Measurements from ENCODE around the gene PHF5A. TPM values are rescaled to one million over a fixed set of nuclear protein-coding genes. Genes with fewer than 3 reads are reported as not detected.

The PHF5A gene
- total and polyA plus RNA-seq, 2 of the 8 experiments (the other 6 are each of a cell fraction or from before 2014, with no cell fraction given) = 119 to 135 TPM

DNA sequence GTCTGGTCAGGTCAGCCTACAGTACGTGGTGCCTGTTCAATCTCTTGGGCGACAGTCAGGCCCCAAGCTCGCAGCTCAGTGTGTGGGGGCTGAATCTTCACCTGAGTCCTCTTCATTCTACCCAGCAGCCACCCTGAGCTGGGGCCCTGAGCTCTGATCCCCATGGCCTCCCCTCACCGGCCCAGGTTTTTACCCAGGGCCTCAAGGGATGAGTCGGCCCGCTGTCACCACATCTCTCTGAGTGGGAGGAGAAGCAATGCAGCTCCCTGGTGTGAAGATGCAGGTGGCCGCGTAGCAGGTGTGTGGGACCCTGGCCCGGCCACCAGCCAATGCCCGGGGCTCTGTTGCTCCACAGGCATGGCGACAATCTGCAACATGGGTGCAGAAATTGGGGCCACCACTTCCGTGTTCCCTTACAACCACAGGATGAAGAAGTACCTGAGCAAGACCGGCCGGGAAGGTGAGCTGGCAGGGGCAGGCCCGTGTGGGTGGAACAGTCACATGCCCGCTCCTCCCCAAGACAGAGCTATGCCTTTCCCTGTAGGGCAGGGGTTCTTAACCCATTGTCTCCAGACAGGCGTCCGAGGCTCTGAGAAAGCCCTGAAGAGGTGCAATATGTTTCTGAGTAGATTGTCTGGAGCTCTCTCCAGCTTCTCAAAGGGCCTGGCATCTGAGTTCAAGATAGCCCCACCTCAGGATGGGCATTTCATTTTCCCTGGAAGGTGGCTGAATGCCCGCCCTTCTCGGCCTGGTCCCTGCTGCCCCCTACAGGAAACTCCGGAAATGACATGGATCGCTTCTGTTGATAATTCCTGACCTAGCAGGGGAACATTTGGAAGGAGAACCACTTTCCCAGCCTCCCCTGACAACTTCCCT, 48.9 kb upstream of the PHF5A start:
- Histone ChIP-seq H3K4me3 (ENCODE audit: extremely low read depth in 1 of 4, insufficient read depth in 2 of 4, low read depth in 3 of 4, low read length in 4 of 4) (no peak overlapping the region), H3K56ac (replicated peaks; ENCODE audit: insufficient read length, low read depth, low read length) (no peak overlapping the region), H3K14ac (ENCODE audit: insufficient read length) (no peak overlapping the region), H2AK5ac (ENCODE audit: low read depth, low read length) (no peak overlapping the region), H4K8ac (ENCODE audit: extremely low read depth, insufficient read depth, low read length) (peak overlapping the region; percentile 77; the same call in 1 of the 2 replicates), H4K5ac (ENCODE audit: insufficient read length, low read depth, low read length) (no peak overlapping the region), H3K27ac (ENCODE audit: low read depth, low read length) (no peak overlapping the region), H2BK12ac (ENCODE audit: low read depth, low read length) (no peak overlapping the region), H2BK120ac (replicated peaks; ENCODE audit: low read depth, low read length) (no peak overlapping the region), H2BK15ac (ENCODE audit: low read length) (no peak overlapping the region), H3K4ac (replicated peaks; ENCODE audit: insufficient read length, low read depth, low read length) (no peak overlapping the region), H3K4me1 (replicated peaks in 1 of 4; ENCODE audit: control insufficient read depth in 3 of 4, insufficient read depth in 4 of 4, low read length in 3 of 4) (peaks cover 4 to 12% (median 9%) of the 10 kb centered on the region in 4 experiments), H2AFZ (ENCODE audit: low read length) (no peak overlapping the region), H3K9ac (replicated peaks in 1 of 4; ENCODE audit: extremely low read depth in 1 of 4, low read depth in 3 of 4, low read length in 3 of 4) (no peak overlapping the region), H2BK5ac (ENCODE audit: low read depth, low read length) (no peak overlapping the region; the same call in 1 of the 2 replicates), H3K27me3 (replicated peaks in 1 of 4; ENCODE audit: control insufficient read depth in 3 of 4, extremely low read depth in 1 of 4, insufficient read depth in 3 of 4, low read length in 3 of 4) (no peaks in the 10 kb centered on the region), H3K4me2 (ENCODE audit: insufficient read depth in 1 of 2, low read depth in 2 of 2, low read length in 2 of 2) (no peak overlapping the region), H2BK20ac (ENCODE audit: low read length) (no peak overlapping the region), H3K9me3 (ENCODE audit: insufficient read depth in 2 of 2, low read depth in 1 of 2, low read length in 1 of 2) (no peaks in the 10 kb centered on the region), H3K23me2 (ENCODE audit: low read depth, low read length) (no peaks in the 10 kb centered on the region), H4K91ac (replicated peaks; ENCODE audit: insufficient read length, low read length) (no peak overlapping the region), H3K18ac (ENCODE audit: extremely low read depth, low read length) (no peak overlapping the region), H4K20me1 (replicated peaks in 1 of 2; ENCODE audit: control insufficient read depth in 1 of 2, insufficient read depth in 2 of 2, low read length in 2 of 2) (peaks cover 2 to 3% of the 10 kb centered on the region in 2 experiments), H3K79me2 (ENCODE audit: control insufficient read depth in 1 of 2, insufficient read depth in 2 of 2, low read length in 2 of 2) (no peaks in the 10 kb centered on the region), H3K36me3 (ENCODE audit: control insufficient read depth in 2 of 4, insufficient read depth in 4 of 4, low read length in 3 of 4) (peaks cover 0 to 14% (median 6%) of the 10 kb centered on the region in 4 experiments; a peak in 5 of 8 replicates), H3K79me1 (ENCODE audit: low read depth, low read length) (peaks cover 1% of the 10 kb centered on the region; the same call in 1 of the 2 replicates), H3K23ac (ENCODE audit: insufficient read length) (no peak overlapping the region)
- ChIA-PET CTCF (ENCODE audit: partially characterized antibody) (interaction anchor here (0.8 to 13.5 kb wide), 47 partner anchors 8 to 232 kb away, joined by 3 to 269 read pairs (median 6); partner anchors contain the start of genes ACO2, PHF5A, PMM1 and RANGAP1), POLR2A (ENCODE audit: partially characterized antibody) (interaction anchor here (0.7 to 3.3 kb wide), 14 partner anchors 10 to 115 kb away, joined by 3 to 34 read pairs (median 4); partner anchors contain the start of genes ACO2, PHF5A, PMM1 and POLR3H)
- 76% methylated on average over 20 of the region's 22 CpGs; no CpG with 5 or more reads in 1 of the 2 experiments for WGBS, 2 experiments (ENCODE audit: extremely low coverage in 1 of 2, insufficient coverage in 1 of 2, insufficient read length in 1 of 2, insufficient replicate concordance in 2 of 2, low coverage in 1 of 2, low lambda C conversion rate in 2 of 2, missing lambda C conversion rate in 1 of 2)
- FAIRE-seq = peak; percentile 74
- DNase-seq (ENCODE audit: low read depth in 1 of 2, low spot score in 2 of 2) = peak in 1 of 2 experiments; percentile 98
- TF ChIP-seq RAD21 (IDR thresholded peaks at IDR 0.05 in 1 of 2, conservative IDR thresholded peaks at IDR 0.05 in 1 of 2; ENCODE audit: low read depth in 2 of 2, low read length in 2 of 2) = peak; percentile 96 to 97
- TF ChIP-seq SUZ12 (IDR thresholded peaks at IDR 0.05; ENCODE audit: low read length) = no peak
- TF ChIP-seq CREB1 (IDR thresholded peaks at IDR 0.05) = no peak
- TF ChIP-seq MAFK (IDR thresholded peaks at IDR 0.05; ENCODE audit: low read depth, low read length) = no peak
- no peak for TF ChIP-seq BCL11A (IDR thresholded peaks at IDR 0.05; ENCODE audit: low read depth in 2 of 2, low read length in 2 of 2)
- TF ChIP-seq KDM5A (IDR thresholded peaks at IDR 0.05; ENCODE audit: low read length) = peak; percentile 47; the same call in 1 of the 2 replicates
- 0 out of 2 replicates have a peak, but pooled peaks have one; percentile 17 for TF ChIP-seq TEAD4 (IDR thresholded peaks at IDR 0.05; ENCODE audit: low read depth, low read length)
- TF ChIP-seq, protein P1, sequence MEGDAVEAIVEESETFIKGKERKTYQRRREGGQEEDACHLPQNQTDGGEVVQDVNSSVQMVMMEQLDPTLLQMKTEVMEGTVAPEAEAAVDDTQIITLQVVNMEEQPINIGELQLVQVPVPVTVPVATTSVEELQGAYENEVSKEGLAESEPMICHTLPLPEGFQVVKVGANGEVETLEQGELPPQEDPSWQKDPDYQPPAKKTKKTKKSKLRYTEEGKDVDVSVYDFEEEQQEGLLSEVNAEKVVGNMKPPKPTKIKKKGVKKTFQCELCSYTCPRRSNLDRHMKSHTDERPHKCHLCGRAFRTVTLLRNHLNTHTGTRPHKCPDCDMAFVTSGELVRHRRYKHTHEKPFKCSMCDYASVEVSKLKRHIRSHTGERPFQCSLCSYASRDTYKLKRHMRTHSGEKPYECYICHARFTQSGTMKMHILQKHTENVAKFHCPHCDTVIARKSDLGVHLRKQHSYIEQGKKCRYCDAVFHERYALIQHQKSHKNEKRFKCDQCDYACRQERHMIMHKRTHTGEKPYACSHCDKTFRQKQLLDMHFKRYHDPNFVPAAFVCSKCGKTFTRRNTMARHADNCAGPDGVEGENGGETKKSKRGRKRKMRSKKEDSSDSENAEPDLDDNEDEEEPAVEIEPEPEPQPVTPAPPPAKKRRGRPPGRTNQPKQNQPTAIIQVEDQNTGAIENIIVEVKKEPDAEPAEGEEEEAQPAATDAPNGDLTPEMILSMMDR (IDR thresholded peaks at IDR 0.05; ENCODE audit: control extremely low read depth in 1 of 3, insufficient read depth in 1 of 3, low read depth in 1 of 3, low read length in 3 of 3) = peak; percentile 86 to 91 (median 91)

Data from H1 (cell line).